Testis (tissue), 2 donors: ENCODE measurements around the gene WNT9B.

Experiments used
- POLR2A ChIP-seq: fragments of 450-650 bp; IDR thresholded peaks from one replicate; pipeline ENCODE4 v1.6.1; 2017; ENCODE audit warnings: antibody characterized with exemption, mild to moderate bottlenecking, moderate library complexity
- TF ChIP-seq, protein P1 (sequence below), 3 experiments: fragments of 450-650 bp in 2 of 3; fragments of 200-600 bp in 1 of 3; sonication (generic) in 1 of 3; IDR thresholded peaks; one replicate each; pipeline ENCODE4 v1.5.1; 2016 to 2019; ENCODE audit warnings: antibody characterized with exemption in 3 of 3, mild to moderate bottlenecking in 2 of 3, moderate library complexity in 1 of 3

- TF ChIP-seq, protein P1, sequence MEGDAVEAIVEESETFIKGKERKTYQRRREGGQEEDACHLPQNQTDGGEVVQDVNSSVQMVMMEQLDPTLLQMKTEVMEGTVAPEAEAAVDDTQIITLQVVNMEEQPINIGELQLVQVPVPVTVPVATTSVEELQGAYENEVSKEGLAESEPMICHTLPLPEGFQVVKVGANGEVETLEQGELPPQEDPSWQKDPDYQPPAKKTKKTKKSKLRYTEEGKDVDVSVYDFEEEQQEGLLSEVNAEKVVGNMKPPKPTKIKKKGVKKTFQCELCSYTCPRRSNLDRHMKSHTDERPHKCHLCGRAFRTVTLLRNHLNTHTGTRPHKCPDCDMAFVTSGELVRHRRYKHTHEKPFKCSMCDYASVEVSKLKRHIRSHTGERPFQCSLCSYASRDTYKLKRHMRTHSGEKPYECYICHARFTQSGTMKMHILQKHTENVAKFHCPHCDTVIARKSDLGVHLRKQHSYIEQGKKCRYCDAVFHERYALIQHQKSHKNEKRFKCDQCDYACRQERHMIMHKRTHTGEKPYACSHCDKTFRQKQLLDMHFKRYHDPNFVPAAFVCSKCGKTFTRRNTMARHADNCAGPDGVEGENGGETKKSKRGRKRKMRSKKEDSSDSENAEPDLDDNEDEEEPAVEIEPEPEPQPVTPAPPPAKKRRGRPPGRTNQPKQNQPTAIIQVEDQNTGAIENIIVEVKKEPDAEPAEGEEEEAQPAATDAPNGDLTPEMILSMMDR (IDR thresholded peaks at IDR 0.05), result no peak
- no peak for TF ChIP-seq POLR2A
Measured at GRCh38 chr17:46911311-46911710, 59.9 kb downstream of the WNT9B start.
